Activated naive CD8-positive, alpha-beta T cell treated with anti-CD3 and anti-CD28 coated beads, Interleukin-2, amount 50 U/mL, for 24 hours (primary cell): Measurements from ENCODE around the gene ATP9A.
A peak's percentile ranks its signal among the peaks of the same experiment; 100 is the strongest.
"Not testable (repeated sequence)": the region's sequence is repeated elsewhere in the genome, so short reads cannot be mapped to it uniquely, and the experiment has no call there.

Source experiments
- ATAC-seq: fragments of 150-1000 bp; cut with Tn5 transposase; one replicate; pipeline ENCODE4 v1.10.0; 2021
- DNase-seq: peaks from one replicate; pipeline ENCODE4 v3.0.0; 2021
- H3K27ac Mint-ChIP-seq: one replicate; pipeline ENCODE4 v1.8.0; 2021; ENCODE audit warnings: mild to moderate bottlenecking, mixed read lengths
- H3K27me3 Mint-ChIP-seq: one replicate; pipeline ENCODE4 v1.8.0; 2021; ENCODE audit warnings: mixed read lengths
- H3K36me3 Mint-ChIP-seq: one replicate; pipeline ENCODE4 v1.8.0; 2021; ENCODE audit warnings: low read depth, mixed read lengths
- H3K4me1 Mint-ChIP-seq: one replicate; pipeline ENCODE4 v1.8.0; 2021; ENCODE audit warnings: mixed read lengths
- H3K4me3 Mint-ChIP-seq: one replicate; pipeline ENCODE4 v1.8.0; 2021; ENCODE audit warnings: mild to moderate bottlenecking, moderate library complexity, mixed read lengths
- H3K9me3 Mint-ChIP-seq: one replicate; pipeline ENCODE4 v1.8.0; 2021; ENCODE audit warnings: mixed read lengths

The ATP9A gene

GRCh38 chr20:51687108-51687507, 81.1 kb downstream of the ATP9A start:
- H3K27me3 Mint-ChIP-seq: no peaks in the 10 kb centered on the region
- ATAC-seq: no peak
- H3K36me3 Mint-ChIP-seq: no peaks in the 10 kb centered on the region
- peaks cover 2% of the 10 kb centered on the region for H3K4me1 Mint-ChIP-seq
- H3K27ac Mint-ChIP-seq: no peak overlapping the region
- H3K4me3 Mint-ChIP-seq: no peak overlapping the region
- DNase-seq: no peak
- no peaks in the 10 kb centered on the region for H3K9me3 Mint-ChIP-seq

GRCh38 chr20:51685494-51685893, 82.7 kb downstream of the ATP9A start:
- H3K4me1 Mint-ChIP-seq, H3K36me3 Mint-ChIP-seq, H3K9me3 Mint-ChIP-seq, H3K27ac Mint-ChIP-seq, H3K27me3 Mint-ChIP-seq, H3K4me3 Mint-ChIP-seq, ATAC-seq, DNase-seq: not testable (repeated sequence)

GRCh38 chr20:51680067-51680749, 88.0 kb downstream of the ATP9A start:
- peaks cover 13% of the 10 kb centered on the region for H3K27me3 Mint-ChIP-seq
- no peaks in the 10 kb centered on the region for H3K9me3 Mint-ChIP-seq
- H3K27ac Mint-ChIP-seq: no peak overlapping the region
- H3K4me3 Mint-ChIP-seq: no peak overlapping the region
- H3K36me3 Mint-ChIP-seq: no peaks in the 10 kb centered on the region
- DNase-seq (no peak), ATAC-seq (no peak)
- H3K4me1 Mint-ChIP-seq: no peaks in the 10 kb centered on the region

GRCh38 chr20:51679254-51679921, 88.8 kb downstream of the ATP9A start:
- no peak overlapping the region for H3K27ac Mint-ChIP-seq
- no peaks in the 10 kb centered on the region for H3K4me1 Mint-ChIP-seq
- ATAC-seq: no peak
- no peaks in the 10 kb centered on the region for H3K9me3 Mint-ChIP-seq
- DNase-seq: no peak
- H3K36me3 Mint-ChIP-seq: no peaks in the 10 kb centered on the region
- H3K4me3 Mint-ChIP-seq: no peak overlapping the region
- H3K27me3 Mint-ChIP-seq: peaks cover 13% of the 10 kb centered on the region

GRCh38 chr20:51678026-51678697, 90.0 kb downstream of the ATP9A start:
- no peak for DNase-seq
- no peaks in the 10 kb centered on the region for H3K4me1 Mint-ChIP-seq
- H3K36me3 Mint-ChIP-seq: no peaks in the 10 kb centered on the region
- no peak overlapping the region for H3K27ac Mint-ChIP-seq
- H3K27me3 Mint-ChIP-seq: peaks cover 13% of the 10 kb centered on the region
- H3K4me3 Mint-ChIP-seq: no peak overlapping the region
- no peak for ATAC-seq
- H3K9me3 Mint-ChIP-seq: no peaks in the 10 kb centered on the region

GRCh38 chr20:51668947-51669346, 99.2 kb downstream of the ATP9A start:
- no peak overlapping the region for H3K27ac Mint-ChIP-seq
- H3K9me3 Mint-ChIP-seq: no peaks in the 10 kb centered on the region
- peaks cover 10% of the 10 kb centered on the region for H3K4me1 Mint-ChIP-seq
- ATAC-seq (no peak), DNase-seq (no peak)
- H3K27me3 Mint-ChIP-seq: peaks cover 8% of the 10 kb centered on the region
- H3K4me3 Mint-ChIP-seq: no peak overlapping the region
- H3K36me3 Mint-ChIP-seq: no peaks in the 10 kb centered on the region

GRCh38 chr20:51668515-51668914, 99.7 kb downstream of the ATP9A start:
- H3K4me3 Mint-ChIP-seq: no peak overlapping the region
- peaks cover 8% of the 10 kb centered on the region for H3K27me3 Mint-ChIP-seq
- no peaks in the 10 kb centered on the region for H3K9me3 Mint-ChIP-seq
- ATAC-seq (no peak), DNase-seq (no peak)
- H3K4me1 Mint-ChIP-seq: peaks cover 10% of the 10 kb centered on the region
- no peaks in the 10 kb centered on the region for H3K36me3 Mint-ChIP-seq
- no peak overlapping the region for H3K27ac Mint-ChIP-seq

- DNase-seq: no peak
- Mint-ChIP-seq H3K27ac (no peak overlapping the region), H3K36me3 (no peaks in the 10 kb centered on the region), H3K9me3 (no peaks in the 10 kb centered on the region), H3K4me1 (peaks cover 10% of the 10 kb centered on the region), H3K27me3 (peaks cover 9% of the 10 kb centered on the region), H3K4me3 (no peak overlapping the region)
- no peak for ATAC-seq
Measured at GRCh38 chr20:51667491-51667890, 100.7 kb downstream of the ATP9A start.

GRCh38 chr20:51667002-51667408, 101.2 kb downstream of the ATP9A start:
- H3K27me3 Mint-ChIP-seq: peaks cover 10% of the 10 kb centered on the region
- no peak for DNase-seq
- peaks cover 12% of the 10 kb centered on the region for H3K4me1 Mint-ChIP-seq
- no peak for ATAC-seq
- no peak overlapping the region for H3K4me3 Mint-ChIP-seq
- no peaks in the 10 kb centered on the region for H3K9me3 Mint-ChIP-seq
- no peak overlapping the region for H3K27ac Mint-ChIP-seq
- no peaks in the 10 kb centered on the region for H3K36me3 Mint-ChIP-seq

- Mint-ChIP-seq H3K4me1 (peaks cover 21% of the 10 kb centered on the region), H3K27me3 (peaks cover 10% of the 10 kb centered on the region), H3K9me3 (no peaks in the 10 kb centered on the region), H3K36me3 (no peaks in the 10 kb centered on the region), H3K27ac (no peak overlapping the region), H3K4me3 (no peak overlapping the region)
- no peak for ATAC-seq
- no peak for DNase-seq
Measured at GRCh38 chr20:51666126-51666525, 102.1 kb downstream of the ATP9A start.

GRCh38 chr20:51665543-51666118, 102.6 kb downstream of the ATP9A start:
- Mint-ChIP-seq H3K4me3 (no peak overlapping the region), H3K36me3 (no peaks in the 10 kb centered on the region), H3K4me1 (peaks cover 25% of the 10 kb centered on the region), H3K27me3 (peaks cover 10% of the 10 kb centered on the region), H3K9me3 (no peaks in the 10 kb centered on the region), H3K27ac (no peak overlapping the region)
- DNase-seq (no peak), ATAC-seq (no peak)

GRCh38 chr20:51661609-51662178, 106.5 kb downstream of the ATP9A start:
- H3K27me3 Mint-ChIP-seq: peaks cover 10% of the 10 kb centered on the region
- ATAC-seq: peak; percentile 97
- no peaks in the 10 kb centered on the region for H3K36me3 Mint-ChIP-seq
- peaks cover 24% of the 10 kb centered on the region for H3K4me1 Mint-ChIP-seq
- peak overlapping the region; percentile 6 for H3K27ac Mint-ChIP-seq
- no peaks in the 10 kb centered on the region for H3K9me3 Mint-ChIP-seq
- H3K4me3 Mint-ChIP-seq: no peak overlapping the region
- DNase-seq: peak; percentile 36

- peaks cover 21% of the 10 kb centered on the region for H3K4me1 Mint-ChIP-seq
- no peak overlapping the region for H3K4me3 Mint-ChIP-seq
- H3K27ac Mint-ChIP-seq: peak overlapping the region; percentile 6
- no peak for DNase-seq
- H3K9me3 Mint-ChIP-seq: no peaks in the 10 kb centered on the region
- peak; percentile 38 for ATAC-seq
- H3K36me3 Mint-ChIP-seq: no peaks in the 10 kb centered on the region
- peaks cover 10% of the 10 kb centered on the region for H3K27me3 Mint-ChIP-seq
Measured at GRCh38 chr20:51660672-51661608, 107.2 kb downstream of the ATP9A start.
